Fibroblast of upper back skin (primary cell): Measurements from ENCODE around the gene OPN1SW.

Source experiments
- DNase-seq: peaks from one replicate; pipeline ENCODE4 v3.0.0-alpha.2; 2013

Gene OPN1SW, protein sequence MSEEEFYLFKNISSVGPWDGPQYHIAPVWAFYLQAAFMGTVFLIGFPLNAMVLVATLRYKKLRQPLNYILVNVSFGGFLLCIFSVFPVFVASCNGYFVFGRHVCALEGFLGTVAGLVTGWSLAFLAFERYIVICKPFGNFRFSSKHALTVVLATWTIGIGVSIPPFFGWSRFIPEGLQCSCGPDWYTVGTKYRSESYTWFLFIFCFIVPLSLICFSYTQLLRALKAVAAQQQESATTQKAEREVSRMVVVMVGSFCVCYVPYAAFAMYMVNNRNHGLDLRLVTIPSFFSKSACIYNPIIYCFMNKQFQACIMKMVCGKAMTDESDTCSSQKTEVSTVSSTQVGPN

DNA sequence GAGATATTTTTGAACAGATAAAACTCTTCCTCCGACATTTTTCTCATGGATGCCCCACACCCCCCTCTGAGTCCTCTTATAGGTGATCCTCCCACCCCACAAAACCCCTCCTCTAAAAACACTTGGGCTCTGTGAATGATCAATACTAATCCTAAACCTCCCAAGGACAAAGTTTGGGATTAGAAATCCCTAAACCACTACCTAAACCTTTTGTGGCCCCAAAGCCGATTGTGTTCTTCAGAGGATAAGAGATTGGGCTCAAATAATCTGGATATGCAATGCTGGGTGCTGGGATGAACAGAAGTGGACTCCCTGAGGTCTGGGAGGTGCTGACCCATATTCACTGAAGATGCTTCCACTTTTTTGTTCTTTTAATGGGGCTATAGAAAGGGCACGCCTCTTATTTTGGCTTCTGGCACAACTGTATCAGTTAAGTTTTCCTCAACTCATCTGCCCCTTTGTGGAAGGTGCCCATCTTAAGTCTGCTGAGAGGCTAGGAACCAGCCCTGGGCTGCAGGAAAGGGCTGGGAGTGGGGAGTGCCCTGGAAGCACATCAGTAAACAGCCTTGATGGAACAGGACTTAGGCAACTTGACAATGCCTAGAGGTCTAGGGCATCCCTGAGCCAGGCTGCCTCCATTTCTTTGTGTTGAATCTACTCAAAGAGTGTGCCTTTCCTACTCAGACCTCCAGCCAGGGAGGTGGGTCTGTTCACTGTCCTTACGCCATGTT lies at the start of gene OPN1SW:
Gene OPN1SW, minus strand, starts transcription at position 51 of the 731 bp plus-strand sequence. Its CDS starts 13 bp downstream, at position 38.
- no peak for DNase-seq

DNA sequence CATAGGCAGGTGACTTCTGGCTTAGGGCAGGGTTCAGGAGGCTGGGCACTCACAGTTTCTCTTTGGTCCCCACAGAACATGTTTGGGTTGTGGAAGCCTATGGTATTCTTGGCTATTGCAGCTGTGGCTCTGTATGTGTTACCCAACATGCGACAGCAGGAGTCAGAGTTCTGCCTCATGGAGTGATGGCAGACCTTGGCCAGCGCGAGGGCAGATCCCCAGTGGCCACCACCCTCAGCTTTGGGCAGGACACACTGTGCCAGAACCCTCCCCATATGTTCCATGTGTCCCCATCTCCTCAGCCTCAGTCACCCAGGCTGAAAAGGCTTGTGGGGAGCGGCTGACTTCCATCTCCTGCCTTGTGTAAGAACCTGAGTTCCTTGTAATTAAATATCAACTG lies 46.1 kb upstream of the OPN1SW start:
- DNase-seq: no peak

DNA sequence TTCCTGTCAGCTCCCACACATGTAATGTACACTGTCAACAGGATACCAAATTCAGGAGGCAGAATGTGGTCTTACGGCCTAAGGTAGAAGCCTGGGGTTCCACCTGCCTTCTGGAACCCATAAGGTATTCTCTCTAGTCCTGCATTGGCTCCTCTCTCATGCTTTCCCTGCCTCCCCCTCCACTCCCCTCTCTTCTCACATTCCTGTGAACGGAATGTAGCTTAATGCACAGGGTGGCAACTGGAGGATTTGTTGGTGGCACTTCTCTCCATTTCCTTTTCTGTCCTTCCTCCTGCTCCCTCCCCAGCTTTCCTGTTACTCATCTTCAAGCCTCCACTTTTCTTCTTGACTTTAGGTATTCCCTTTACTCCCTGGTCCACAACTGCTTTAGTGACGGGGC lies 43.1 kb upstream of the OPN1SW start:
- no peak for DNase-seq

DNA sequence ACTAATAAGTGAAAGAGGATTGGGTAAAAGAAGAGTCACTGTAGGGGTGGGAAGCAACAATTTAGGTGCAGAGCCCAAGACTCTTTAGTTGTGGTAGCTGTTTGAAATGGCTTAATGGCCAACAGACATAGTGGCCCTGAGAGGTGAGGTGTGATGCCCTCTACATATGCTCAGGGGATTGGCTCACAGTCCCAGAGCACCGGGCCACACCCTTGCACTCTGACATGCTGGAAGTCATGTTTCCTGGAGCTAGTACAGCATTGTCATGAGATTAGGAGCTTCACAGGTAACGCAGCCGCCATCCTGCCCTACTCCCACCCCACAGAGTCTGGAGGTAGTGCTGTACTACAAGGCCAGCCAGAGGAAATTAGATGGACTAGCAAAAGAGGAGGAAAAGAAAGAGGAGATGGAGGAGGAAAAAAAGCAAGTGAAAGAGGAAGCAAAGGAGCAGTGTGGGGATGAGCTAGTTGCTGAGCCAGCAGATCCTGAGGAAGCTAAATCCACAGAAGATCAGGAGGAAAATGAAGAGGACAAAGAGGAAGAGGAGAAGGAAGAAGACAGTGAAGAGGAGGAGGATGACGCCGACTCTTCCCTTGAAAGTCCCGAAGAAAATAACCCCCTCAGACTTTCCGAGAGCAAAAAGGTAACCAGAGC lies 39.8 kb upstream of the OPN1SW start:
- no peak for DNase-seq

DNA sequence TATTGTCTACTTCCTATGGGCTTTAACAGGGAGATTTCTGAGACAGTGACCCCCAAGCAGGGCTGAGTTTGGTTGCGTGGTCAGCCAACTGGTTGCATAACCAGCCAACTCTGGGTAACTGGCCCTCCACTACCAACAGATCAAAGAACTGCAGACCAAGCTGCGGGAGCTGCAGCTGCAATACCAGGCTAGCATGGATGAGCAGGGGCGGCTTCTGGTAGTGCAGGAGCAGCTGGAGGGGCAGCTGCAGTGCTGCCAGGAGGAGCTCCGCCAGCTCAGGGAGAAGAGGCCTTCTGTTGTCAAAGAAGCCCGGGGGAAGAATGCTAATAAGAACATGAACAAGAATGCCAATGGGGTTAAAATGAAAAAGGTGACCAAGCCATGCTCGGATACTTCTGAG lies 38.9 kb upstream of the OPN1SW start:
- DNase-seq: no peak

DNA sequence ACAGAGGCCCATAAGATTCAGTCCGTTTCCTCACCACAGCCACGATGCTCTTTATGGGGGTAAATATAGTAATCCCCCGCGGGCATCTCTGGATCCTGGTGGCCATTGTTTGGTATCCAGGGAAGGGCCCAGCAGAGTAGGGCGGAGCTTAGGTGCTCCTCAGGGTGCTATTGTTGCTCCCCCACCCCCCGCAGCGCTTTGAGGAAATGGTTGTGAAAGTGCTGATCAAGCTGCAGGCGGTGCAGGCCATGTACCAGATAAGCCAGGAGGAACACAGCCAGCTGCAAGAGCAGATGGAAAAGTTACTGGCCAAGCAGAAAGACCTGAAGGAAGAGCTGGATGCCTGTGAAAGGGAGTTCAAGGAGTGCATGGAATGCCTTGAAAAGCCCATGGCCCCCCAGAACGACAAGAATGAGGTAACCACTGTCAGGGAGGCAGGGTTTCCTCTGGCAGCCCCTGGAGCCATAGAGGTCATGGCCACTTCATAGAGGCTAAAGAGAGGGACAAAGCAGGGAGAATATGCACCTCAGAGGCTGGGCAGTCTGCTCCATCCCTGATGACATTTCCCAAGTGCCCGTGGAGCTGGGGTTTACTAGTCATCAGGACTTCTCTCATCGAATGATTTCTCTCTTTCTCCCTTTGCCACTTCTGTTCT lies 37.0 kb upstream of the OPN1SW start:
- peak; percentile 20 for DNase-seq

DNA sequence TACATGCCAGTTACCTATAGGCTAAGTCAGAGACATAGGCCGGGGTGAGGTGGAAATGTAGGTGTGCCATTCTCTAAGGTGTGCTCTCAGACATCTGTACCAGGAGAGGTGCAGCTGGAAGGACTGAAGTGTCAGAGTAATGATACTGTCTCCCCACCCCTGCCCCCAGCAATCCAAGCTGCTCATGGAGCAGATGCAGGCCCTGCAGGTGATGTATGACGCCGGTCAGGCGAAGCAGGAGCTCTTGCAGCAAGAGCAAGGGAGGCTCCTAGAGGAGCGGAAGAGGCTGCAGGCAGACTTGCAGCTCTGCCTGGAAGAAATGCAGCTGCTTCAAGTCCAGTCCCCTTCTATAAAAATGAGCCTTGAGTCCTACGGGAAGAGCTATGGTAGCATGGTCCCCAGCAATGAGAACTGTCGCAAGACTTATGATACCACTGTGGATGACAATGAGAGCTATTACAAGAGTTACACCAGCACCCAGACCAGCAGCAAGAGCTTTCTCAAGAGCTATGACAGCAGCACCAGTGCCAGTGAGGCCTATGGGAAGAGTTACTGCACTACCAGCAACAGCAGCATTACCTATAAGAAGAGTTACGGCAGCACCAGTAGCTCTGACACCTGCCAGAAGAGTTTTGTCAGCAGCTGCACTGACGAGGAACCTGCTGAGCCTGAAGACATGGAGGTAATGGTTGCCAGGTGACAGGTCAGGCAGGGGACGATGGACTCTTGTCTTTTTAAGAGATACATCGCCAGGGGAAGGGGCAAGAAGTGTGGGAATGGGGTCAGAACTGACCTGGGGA lies 36.2 kb upstream of the OPN1SW start:
- no peak for DNase-seq

DNA sequence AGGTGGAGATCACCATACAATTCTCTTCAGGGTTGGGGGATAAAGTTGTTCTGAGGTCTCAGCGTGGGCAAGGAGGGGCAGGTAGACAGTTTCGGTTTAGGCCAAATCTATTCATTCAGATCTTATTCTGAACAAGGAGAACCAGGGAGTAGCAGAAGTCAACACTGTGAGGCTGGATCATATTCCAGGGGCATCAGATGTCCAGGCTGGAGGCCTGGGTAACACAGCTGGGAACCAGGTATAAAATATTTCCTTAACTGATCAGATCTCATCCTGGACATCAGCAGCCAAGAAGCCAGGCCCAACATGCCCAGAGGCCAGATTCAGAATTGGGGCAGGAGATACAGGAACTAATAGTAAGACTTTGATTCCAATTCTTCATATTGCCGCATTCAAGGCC lies 35.4 kb upstream of the OPN1SW start:
- DNase-seq: no peak

DNA sequence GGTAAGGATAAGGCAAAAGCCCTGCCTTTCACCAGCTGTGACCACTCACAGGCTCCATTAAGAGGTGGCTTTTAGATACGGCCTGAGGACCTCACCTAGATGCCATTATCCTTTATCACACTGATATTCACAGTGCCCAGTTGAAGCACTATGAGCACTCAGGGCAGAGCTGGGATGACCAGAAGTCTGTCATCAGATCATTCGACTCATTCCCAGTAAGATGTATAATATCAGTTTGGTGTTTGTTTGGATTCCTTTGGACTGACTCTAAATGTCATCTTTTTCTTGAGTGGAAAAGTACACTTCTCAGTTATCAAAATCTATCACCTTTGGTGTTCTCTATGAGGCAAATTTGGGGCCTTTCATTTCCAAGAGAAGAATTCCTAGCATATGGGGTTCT lies 34.9 kb upstream of the OPN1SW start:
- DNase-seq: no peak

DNA sequence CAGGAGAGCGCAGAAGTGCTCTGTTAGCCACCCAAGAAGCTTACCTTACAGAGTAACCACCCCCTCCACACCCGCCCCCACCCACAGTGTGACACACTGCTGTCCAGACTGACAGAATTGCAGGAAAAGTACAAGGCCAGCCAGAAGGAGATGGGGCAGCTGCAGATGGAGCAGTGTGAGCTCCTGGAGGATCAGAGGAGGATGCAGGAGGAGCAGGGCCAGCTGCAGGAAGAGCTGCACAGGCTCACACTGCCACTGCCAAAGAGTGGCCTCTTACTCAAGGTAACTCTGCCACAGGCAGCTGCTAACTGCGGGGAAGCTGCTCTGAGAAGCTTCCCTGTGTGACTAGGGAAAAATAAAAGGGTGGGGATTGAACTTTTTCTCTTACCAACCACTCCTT lies 33.8 kb upstream of the OPN1SW start:
- DNase-seq: no peak

DNA sequence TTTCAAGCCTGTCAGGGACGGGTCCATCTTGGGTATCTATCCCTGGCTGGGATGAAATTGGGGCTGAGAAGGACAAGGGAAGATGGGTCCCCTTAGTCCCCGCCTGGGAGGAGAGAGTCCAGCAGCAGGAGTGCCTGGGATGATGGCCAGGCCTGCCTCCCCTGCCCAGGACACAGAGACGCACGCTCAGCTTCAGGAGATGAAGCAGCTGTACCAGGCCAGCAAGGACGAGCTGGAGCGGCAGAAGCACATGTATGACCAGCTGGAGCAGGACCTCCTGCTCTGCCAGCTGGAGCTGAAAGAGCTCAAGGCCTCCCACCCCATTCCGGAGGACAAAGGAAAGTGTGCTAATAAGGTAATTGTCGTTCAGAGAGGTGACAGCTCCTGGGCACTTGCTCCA lies 31.6 kb upstream of the OPN1SW start:
- DNase-seq: no peak

DNA sequence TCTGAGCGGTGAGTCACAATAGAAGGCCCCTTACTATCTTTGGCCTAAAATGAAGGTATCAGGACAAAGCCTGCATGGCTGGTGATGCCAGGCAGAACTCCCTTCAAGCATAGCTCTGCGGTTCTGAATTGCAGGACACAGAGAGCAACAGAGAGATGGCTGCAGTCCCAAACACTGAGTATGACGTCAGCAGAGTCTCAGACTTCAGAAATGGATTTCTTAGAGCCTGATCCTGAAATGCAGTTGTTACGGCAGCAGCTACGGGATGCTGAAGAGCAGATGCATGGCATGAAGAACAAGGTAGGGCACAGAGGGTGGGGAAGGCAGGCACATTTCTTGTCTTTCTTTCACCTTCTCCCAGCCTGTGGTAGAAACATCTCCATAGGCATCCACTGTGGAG lies 29.6 kb upstream of the OPN1SW start:
- DNase-seq: no peak

DNA sequence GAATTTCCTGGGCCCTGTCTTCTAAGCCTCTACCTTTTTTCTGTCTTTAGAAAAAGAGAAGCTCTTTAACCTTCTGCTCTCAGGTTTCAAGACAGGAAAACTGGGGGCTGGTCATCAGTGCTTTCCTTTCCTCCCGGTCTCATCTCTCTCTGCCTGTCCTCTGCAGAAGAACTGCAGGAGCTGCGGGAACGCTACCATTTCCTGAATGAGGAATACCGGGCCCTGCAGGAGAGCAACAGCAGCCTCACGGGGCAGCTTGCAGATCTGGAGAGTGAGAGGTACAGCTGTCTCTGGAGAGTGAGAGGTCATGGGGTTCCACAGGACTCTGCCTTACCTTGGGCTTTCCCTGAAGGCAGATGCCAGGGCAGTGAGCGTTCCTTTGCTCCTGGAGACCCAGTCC lies 28.9 kb upstream of the OPN1SW start:
- DNase-seq: no peak

DNA sequence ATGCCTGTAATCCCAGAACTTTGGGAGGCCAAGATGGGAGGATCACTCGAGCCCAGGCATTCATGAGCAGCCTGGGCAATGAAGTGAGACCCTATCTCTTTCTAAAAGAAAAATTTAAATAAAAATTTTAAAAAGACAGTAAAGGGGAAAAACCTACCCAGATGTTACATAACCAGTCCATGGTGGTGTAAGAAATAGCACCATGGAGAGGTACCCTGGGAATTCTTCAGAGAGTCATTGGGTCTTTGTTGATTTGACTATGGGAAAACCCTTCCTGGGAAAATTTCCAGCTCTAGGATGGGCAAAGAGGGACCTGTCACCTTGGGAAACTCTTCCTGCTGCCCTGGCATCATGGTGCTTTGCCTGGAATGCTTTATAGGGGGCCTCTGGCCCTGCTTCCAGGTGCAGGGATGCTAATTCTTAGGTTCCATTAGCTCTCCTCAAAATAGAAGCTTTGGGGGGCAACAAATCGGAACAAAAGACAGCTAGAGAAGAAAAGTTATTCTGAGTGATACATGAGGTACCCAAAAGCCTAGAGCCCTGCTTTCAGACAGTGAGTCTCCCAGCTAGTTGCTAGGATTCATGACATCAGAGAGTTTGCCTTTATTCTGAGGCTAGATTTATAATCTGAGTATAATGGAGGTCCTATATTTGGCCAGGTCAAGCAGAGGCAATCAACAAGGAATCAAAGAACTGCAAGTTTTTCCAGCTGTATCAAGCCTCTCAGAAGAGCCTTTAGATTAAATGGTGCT lies 26.2 kb upstream of the OPN1SW start:
- no peak for DNase-seq

DNA sequence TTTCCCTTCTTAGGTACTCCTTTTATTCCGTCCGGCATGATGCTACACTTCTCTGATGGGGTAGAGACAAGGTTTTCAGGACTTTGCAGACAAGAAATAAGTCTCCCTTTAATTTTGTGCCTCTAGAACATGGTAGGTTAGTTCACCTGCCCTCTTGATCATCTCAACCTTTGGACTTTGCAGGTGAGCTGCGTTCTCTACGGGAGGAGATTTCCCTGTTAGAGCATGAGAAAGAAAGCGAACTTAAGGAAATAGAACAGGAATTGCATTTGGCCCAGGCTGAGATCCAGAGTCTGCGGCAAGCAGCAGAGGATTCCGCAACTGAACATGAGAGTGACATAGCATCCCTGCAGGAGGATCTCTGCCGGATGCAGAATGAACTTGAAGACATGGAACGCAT lies 25.4 kb upstream of the OPN1SW start:
- DNase-seq: no peak

DNA sequence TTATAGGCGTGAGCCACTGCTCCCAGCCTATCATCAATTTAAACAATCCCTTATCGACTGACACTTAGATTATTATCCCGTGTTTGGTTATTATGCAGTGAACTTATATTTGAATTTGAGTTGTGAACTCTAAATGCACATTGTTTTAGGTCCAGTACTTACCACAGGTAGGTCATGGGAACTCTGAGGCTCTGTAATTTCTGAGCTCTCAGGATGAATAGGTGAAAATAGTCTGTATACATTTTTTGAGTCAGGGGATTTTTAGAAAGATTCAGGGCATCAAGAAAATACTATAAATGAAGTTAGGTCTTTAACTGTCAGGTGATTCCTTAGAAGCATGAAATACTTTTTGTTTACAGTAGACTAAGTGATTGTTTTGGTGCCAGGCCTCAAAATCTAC lies 25.0 kb upstream of the OPN1SW start:
- DNase-seq: no peak

DNA sequence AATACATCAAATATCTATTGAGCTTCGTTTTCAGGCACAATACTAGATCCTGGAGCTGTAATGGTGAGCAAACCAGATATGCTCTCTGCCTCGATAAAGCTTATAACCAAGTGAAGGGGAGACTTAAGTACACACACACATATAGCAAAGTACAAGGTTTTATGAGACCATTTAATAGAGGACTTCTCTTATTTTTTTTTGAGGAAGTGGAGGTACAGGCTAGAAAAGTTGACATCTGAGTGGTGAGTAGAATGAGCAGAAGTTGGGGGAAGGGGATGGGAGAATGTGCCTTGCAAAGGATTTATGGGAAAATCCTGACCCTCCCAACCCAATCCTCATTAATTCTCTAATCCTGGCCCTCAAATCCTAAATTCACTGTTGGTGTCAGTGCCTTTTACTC lies 23.9 kb upstream of the OPN1SW start:
- DNase-seq: no peak

DNA sequence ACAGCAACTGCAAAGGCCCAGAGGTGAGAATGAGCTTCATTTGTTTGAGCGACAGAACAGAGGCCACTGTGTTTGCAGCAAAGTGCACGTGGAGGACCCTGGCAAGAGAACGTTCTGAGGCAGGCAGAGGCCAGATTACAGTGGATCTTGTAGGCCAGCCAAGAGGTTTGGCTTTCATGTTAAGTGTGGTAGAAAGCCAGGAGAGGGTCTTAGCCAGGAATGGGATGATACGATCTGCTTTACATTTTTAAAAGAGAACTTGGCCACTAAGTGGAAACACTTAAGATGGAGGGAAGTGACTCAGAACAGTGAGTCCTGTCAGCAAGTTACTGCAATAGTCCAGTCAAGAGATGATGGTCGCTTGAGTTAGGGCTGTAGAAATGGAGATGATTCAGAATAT lies 20.7 kb upstream of the OPN1SW start:
- peak; percentile 93 for DNase-seq

DNA sequence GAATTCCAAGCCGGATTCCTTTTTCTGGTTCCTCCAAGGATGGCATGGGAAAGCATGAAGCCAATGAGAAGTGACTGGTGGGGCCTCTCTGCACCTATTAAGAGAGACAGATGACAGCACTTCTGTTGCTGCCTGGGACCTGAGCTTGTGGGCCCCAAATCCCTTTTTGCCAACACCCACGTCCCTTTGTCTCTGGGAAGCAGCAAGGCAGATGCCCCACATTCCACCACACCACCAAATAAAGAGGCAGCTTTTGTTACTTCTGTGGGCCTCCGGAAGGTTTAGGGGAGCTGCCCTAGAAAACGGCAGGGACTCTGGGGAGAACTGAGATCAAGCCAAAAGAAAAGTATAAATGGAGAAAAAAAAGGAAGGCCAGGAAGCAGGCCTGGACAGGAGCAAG lies 19.5 kb upstream of the OPN1SW start:
- DNase-seq: no peak

DNA sequence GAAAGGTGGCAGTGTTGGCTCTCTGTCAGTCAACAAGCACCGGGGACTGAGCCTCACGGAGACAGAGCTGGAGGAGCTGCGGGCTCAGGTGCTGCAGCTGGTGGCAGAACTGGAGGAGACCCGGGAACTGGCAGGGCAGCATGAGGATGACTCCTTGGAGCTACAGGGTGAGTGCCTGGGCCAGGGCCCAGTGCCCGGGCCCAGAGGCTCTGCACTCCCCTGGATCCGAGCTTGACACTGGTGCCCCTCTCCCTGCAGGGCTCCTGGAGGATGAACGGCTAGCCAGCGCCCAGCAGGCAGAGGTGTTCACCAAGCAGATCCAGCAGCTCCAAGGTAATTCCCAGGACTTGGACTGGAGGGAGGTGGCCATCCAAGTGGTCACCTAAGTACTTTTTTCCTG lies 18.8 kb upstream of the OPN1SW start:
- no peak for DNase-seq

DNA sequence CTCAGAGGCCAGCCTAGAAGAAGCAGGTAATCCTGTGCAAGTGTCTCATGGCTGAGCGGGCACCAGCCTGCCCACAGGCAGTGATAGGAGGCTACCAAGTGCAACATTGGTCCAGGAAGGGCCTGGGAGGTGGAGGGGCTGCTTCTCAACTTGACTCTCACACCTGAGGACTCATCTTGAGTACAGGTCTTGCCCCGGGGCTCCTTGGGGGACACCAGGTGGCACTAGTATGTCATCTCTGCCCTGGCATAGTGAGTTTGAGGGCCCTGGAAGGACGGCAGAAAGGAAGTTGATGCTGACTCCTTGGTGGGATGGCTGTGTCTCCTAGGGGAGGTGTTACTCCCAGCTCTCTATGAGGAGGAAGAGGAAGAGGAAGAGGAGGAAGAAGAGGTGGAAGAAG lies 18.4 kb upstream of the OPN1SW start:
- DNase-seq: no peak

DNA sequence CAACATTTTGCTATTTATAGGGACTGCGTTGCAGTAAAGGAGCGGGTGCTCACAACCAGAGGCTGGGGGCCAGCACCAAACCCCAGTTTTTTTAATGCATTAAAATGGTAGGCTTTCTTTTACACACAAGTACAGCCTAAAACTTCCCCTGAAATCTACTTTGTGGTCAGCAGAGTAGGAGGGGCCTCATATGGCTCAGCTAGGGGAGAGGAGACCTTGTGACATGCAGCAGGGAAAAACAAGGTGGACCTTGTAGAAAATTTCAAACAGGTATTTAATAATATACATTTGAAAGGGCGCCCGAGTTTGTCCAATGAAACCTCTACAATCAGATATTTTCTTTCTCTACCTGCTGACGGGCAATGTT lies 17.6 kb upstream of the OPN1SW start:
- no peak for DNase-seq
